Central memory CD4-positive, alpha-beta T cell (primary cell): Measurements from ENCODE around the gene PAXX.

ENCODE experiments used
- DNase-seq: peaks from one replicate; pipeline ENCODE4 v3.0.0; 2022

The PAXX gene

GRCh38 chr9:136968333-136969127 lies 23.7 kb upstream of the PAXX start:
- no peak for DNase-seq

- DNase-seq = no peak
Observed at GRCh38 chr9:136969150-136969549, 23.1 kb upstream of the PAXX start.

- no peak for DNase-seq
Observed at GRCh38 chr9:136969774-136970173, 22.4 kb upstream of the PAXX start.

- no peak for DNase-seq
Observed at GRCh38 chr9:136970361-136970760, 21.9 kb upstream of the PAXX start.

- DNase-seq = no peak
Observed at GRCh38 chr9:136971746-136972145, 20.5 kb upstream of the PAXX start.

- DNase-seq = no peak
Observed at GRCh38 chr9:136972335-136972734, 19.9 kb upstream of the PAXX start.

- DNase-seq = no peak
Observed at GRCh38 chr9:136972743-136973142, 19.5 kb upstream of the PAXX start.

GRCh38 chr9:136973618-136974617 lies 18.3 kb upstream of the PAXX start:
- no peak for DNase-seq

- DNase-seq = no peak
Observed at GRCh38 chr9:136974817-136975535, 17.2 kb upstream of the PAXX start.

- no peak for DNase-seq
Observed at GRCh38 chr9:136975644-136976043, 16.6 kb upstream of the PAXX start.

- no peak for DNase-seq
Observed at GRCh38 chr9:136977223-136977622, 15.0 kb upstream of the PAXX start, which contains the start of gene PTGDS. Gene PTGDS (plus strand): TSS chr9:136977504. CDS start chr9:136977579, 75 bp downstream.

- no peak for DNase-seq
Observed at GRCh38 chr9:136977649-136978072, 14.6 kb upstream of the PAXX start.

- peak; percentile 67 for DNase-seq
Observed at GRCh38 chr9:136978073-136978864, 14.0 kb upstream of the PAXX start.

- no peak for DNase-seq
Observed at GRCh38 chr9:136978865-136979544, 13.2 kb upstream of the PAXX start.

- no peak for DNase-seq
Observed at GRCh38 chr9:136979769-136980587, 12.2 kb upstream of the PAXX start.

- no peak for DNase-seq
Observed at GRCh38 chr9:136980669-136981478, 11.3 kb upstream of the PAXX start.

- DNase-seq = no peak
Observed at GRCh38 chr9:136981588-136982231, 10.5 kb upstream of the PAXX start.

- no peak for DNase-seq
Observed at GRCh38 chr9:136982232-136983051, 9.8 kb upstream of the PAXX start, which contains the start of gene LCNL1. Gene LCNL1 (plus strand): TSS chr9:136982993. CDS start chr9:136983587, 594 bp downstream.
